Kasumi-1 (cell line): Measurements from ENCODE around the gene SLC25A12.
"Not testable (repeated sequence)": the region's sequence is repeated elsewhere in the genome, so short reads cannot be mapped to it uniquely, and the experiment has no call there.

Source experiments
- DNase-seq, 2 experiments: peaks; one replicate each; lab custom pipeline; 2025; lab: John Stamatoyannopoulos, UW

SLC25A12 gene

GRCh38 chr2:171893824-171894611, at the start of gene SLC25A12:
TSS of gene SLC25A12 (minus strand) at chr2:171894244. CDS start at chr2:171894214, 30 bp downstream.
- peak; percentile 91 to 94 for DNase-seq

DNA sequence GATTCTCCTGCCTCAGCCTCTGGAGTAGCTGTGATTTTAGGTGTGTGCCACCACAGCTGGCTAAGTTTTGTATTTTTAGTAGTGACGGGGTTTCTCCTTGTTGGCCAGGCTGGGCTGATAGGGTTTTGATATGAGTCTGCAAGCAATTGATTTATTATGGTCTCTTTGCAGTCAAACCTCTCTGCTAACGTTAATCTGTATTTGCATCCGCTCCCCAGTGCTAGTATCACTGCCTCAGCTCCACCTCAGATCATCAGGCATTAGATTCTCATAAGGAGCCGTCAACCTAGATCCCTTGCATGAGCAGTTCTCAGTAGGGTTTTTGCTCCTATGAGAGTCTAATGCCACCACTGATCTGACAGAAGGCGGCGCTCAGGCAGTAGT, 47.3 kb upstream of the SLC25A12 start:
- DNase-seq: no peak

GRCh38 chr2:171939743-171940071, 45.7 kb upstream of the SLC25A12 start:
- DNase-seq: peak; percentile 24 to 35

GRCh38 chr2:171939058-171939742, 45.2 kb upstream of the SLC25A12 start:
- no peak for DNase-seq

DNA sequence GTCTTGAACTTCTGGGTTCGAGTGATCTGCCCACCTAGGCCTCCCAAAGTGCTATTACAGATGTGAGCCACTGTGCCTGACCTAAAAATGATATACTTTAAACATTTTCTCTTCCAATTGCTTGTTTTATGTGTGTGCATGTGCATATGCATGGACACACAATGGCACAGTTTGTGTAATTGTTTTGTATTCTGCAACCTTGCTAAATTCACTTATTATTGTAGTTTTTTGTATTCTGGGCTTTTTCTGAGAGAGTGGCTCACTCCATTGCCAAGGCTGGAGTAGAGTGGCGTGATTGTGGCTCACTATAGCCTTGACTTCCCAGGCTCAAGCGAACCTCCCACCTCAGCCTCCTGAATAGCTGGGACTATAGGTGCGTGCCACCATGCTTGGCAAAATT, 36.3 kb upstream of the SLC25A12 start:
- DNase-seq: no peak

GRCh38 chr2:171924170-171924942, 30.3 kb upstream of the SLC25A12 start:
- DNase-seq: peak in 1 of 2 experiments; percentile 22

- DNase-seq: peak; percentile 66 to 80
Measured at GRCh38 chr2:171923206-171923605, 29.2 kb upstream of the SLC25A12 start.

DNA sequence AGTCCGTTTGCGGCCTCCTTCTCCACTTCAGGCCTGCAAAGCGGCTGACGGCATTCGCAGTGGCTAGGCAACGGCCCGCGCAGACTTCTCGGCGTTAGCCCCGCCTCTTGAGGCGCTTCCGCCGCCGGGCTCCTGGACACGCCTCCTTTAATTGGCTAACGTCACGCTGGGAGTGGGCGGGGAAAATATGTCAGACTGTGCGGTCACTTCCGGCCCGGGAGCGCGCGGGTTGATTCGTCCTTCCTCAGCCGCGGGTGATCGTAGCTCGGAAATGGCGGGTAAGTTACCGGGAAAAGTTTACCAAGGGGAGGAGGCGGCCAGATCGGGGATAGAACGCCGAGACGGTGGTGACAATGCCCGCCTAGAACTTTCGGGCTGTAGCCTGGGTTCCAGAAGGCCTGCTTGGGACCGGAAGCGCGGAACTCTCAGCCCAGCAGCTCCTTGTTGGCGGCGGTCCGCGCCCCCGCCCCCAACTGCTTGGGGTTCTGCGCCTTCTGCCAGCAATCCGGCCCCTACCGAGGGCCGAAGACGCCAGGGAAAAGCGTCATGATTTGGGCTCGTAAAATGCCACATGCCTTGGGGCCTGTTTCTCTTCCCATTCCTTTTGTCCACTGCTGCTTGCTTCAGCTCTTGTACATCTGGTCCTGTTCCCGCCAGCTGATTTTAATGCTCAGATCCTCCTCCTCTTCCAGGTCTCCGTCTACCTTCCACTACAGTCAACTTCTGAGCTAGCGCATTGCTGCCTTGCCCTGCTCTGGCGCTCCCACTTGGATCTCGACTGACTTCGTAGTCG, 28.4 kb upstream of the SLC25A12 start, which contains the start of gene HAT1:
TSS of gene HAT1 (plus strand) at position 232 of the 793 bp plus-strand sequence. CDS start at position 272, 40 bp downstream.
- DNase-seq: peak; percentile 99

GRCh38 chr2:171921970-171922229, 27.9 kb upstream of the SLC25A12 start:
- DNase-seq: no peak

GRCh38 chr2:171919453-171919852, 25.4 kb upstream of the SLC25A12 start:
- no peak for DNase-seq

- DNase-seq: no peak
Measured at GRCh38 chr2:171913517-171913916, 19.5 kb upstream of the SLC25A12 start.

DNA sequence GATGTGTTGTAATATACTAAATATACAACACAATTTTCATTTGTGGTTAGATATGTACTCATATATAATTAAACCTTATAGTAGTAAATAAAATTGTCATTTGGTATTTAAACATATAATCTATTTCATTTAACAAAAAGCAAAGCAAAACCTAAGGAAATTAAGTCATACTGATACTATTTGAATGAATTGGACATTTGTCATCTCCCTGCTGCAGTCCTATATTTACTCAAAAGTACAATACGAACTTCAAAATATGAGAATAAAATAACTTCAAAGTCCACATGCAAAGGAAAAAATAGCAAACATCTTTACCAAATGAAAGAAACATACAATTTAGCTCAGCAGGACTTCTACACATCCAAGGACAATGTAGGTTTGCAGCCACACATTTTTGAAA, 16.4 kb upstream of the SLC25A12 start:
- no peak for DNase-seq

GRCh38 chr2:171909266-171909665, 15.2 kb upstream of the SLC25A12 start:
- DNase-seq: no peak

- DNase-seq: no peak
Measured at GRCh38 chr2:171908235-171908634, 14.2 kb upstream of the SLC25A12 start.

DNA sequence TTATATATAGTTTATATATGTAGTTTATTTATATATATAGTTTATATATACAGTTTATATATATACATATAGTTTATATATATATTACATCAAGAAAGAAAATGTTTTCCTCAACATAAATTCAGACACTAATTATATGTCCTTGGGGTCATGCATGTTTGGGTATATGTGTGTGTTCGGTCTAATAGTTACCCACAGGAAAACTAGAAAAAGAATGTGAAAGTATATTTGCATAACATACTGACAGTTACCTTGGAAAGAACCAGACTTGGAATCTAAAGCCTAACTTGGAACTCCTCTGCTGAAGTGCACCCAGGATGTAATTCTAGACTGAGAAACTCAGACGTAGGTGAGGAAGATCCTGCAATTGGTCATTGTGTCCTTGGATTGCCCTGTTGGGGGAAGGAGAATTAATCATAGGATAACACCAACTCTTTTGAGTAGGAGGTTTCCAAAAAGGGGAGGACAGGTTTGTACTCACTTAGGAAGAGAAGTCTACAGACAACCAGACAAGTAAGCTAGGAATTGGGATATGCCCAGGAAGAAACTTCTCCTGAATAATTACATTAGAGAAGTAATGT, 8.9 kb upstream of the SLC25A12 start:
- no peak for DNase-seq

- DNase-seq: not testable (repeated sequence)
Measured at GRCh38 chr2:171899623-171900282, 5.7 kb upstream of the SLC25A12 start.

DNA sequence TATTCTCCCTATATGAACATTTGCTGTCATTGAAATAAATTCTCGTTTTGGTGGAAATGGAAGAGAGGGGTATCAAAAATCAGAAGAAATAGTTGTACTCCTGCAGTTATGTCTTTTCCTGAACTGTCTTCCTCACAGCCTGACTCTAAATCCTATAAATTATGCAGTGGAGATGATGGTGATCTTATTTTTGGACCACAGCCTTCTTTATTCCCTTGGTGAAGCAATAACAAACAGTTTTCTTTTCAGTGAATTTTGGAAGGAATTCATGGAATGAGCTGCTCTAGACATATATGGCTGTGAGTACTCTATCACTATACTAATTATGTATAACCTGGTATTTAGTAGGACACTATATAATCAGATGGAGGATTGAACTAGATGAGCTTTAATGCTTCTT, 1.7 kb upstream of the SLC25A12 start:
- DNase-seq: no peak

DNA sequence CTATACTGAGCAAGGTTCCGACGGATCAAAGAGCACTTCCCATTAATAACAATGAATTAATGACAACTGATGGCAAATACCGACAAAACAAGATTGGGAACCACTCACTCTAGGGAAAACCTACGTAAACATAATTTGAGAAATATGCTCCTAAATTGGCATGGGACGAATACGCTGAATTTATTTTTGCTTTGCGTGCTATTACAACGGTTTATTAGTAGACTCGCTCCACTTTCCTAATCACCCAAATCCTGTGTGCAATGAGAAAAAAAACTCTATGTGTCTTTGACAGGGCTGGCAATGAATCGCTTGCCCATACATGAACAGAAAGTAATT, 536 bp upstream of the SLC25A12 start:
- DNase-seq: no peak

- DNase-seq: peak in 1 of 2 experiments; percentile 33
Measured at GRCh38 chr2:171893196-171893823, 734 bp downstream of the SLC25A12 start.

GRCh38 chr2:171889808-171890207, 4.2 kb downstream of the SLC25A12 start:
- DNase-seq: no peak

DNA sequence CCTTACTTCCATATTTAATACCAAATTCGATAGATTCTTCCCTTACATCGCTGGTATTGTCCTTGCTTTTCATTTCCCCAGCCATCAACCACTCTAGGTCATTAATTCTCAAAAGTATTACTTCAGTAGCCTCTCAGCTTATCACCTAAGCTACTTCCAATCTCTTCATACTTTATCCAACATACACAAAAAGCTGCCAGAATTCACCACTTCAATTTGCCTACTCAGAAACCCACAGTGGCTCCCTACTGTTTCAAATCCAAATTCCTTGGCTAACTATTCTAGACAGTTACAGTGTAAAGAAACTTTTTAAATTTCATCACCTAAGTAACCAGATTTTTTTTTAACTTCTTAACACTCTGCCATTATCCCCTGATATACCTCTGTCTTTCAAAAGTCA, 4.7 kb downstream of the SLC25A12 start:
- DNase-seq: no peak
